ENCODE data around the gene SELENOM. TPM values are rescaled to one million over a fixed set of nuclear protein-coding genes. Genes with fewer than 3 reads are reported as not detected.
A peak's percentile ranks its signal among the peaks of the same experiment; 100 is the strongest.

The SELENOM gene
- total RNA-seq, 4 donors from 2014 or later = 31.4 to 89.1 (median 43.7) TPM

- Histone ChIP-seq H3K4me3 (no peak overlapping the region), H3K27ac (no peak overlapping the region), H3K36me3 (peaks cover 0 to 87% (median 0%) of the 10 kb centered on the region in 3 donors), H3K9me3 (no peaks in the 10 kb centered on the region), H3K4me1 (peaks cover 0 to 18% (median 3%) of the 10 kb centered on the region in 4 donors), H3K27me3 (no peaks in the 10 kb centered on the region)
- DNase-seq = no peak
- no peak for TF ChIP-seq POLR2A (IDR thresholded peaks at IDR 0.05)
Measured at GRCh38 chr22:31094741-31095140, 12.6 kb downstream of the SELENOM start.

GRCh38 chr22:31094021-31094551 lies 13.3 kb downstream of the SELENOM start:
- DNase-seq = peak in 1 of 3 donors; percentile 46
- H3K4me1 ChIP-seq = peaks cover 0 to 21% (median 6%) of the 10 kb centered on the region in 4 donors

GRCh38 chr22:31093086-31093850 lies 14.1 kb downstream of the SELENOM start:
- H3K36me3 ChIP-seq = peaks cover 0 to 90% (median 0%) of the 10 kb centered on the region in 3 donors
- no peaks in the 10 kb centered on the region for H3K27me3 ChIP-seq
- H3K27ac ChIP-seq = peak overlapping the region in 2 of 4 donors; percentile 62 to 65
- peak overlapping the region in 1 of 4 donors; percentile 36 for H3K4me3 ChIP-seq
- H3K4me1 ChIP-seq = peaks cover 0 to 18% (median 8%) of the 10 kb centered on the region in 4 donors
- H3K9me3 ChIP-seq = no peaks in the 10 kb centered on the region
- DNase-seq = no peak
- TF ChIP-seq CTCF (IDR thresholded peaks at IDR 0.05) (no peak), POLR2A (IDR thresholded peaks at IDR 0.05) (no peak)

More at GRCh38 chr22:31094021-31094551, 13.3 kb downstream of the SELENOM start:
- Histone ChIP-seq H3K9me3 (no peaks in the 10 kb centered on the region), H3K27ac (peak overlapping the region in 2 of 4 donors; percentile 9 to 65), H3K27me3 (no peaks in the 10 kb centered on the region), H3K36me3 (peaks cover 0 to 87% (median 0%) of the 10 kb centered on the region in 3 donors), H3K4me3 (peak overlapping the region in 1 of 4 donors; percentile 36)
- TF ChIP-seq POLR2A (IDR thresholded peaks at IDR 0.05) = no peak
- no peak for TF ChIP-seq CTCF (IDR thresholded peaks at IDR 0.05)

GRCh38 chr22:31092161-31092560 lies 15.2 kb downstream of the SELENOM start:
- TF ChIP-seq POLR2A (IDR thresholded peaks at IDR 0.05) (no peak), CTCF (IDR thresholded peaks at IDR 0.05) (no peak)
- Histone ChIP-seq H3K4me1 (peaks cover 0 to 16% (median 6%) of the 10 kb centered on the region in 4 donors), H3K4me3 (peak overlapping the region in 1 of 4 donors; percentile 36), H3K36me3 (peaks cover 0 to 91% (median 0%) of the 10 kb centered on the region in 3 donors), H3K9me3 (no peaks in the 10 kb centered on the region), H3K27ac (peak overlapping the region in 2 of 4 donors; percentile 62 to 65), H3K27me3 (no peaks in the 10 kb centered on the region)
- DNase-seq = no peak

GRCh38 chr22:31091106-31091975 lies 16.0 kb downstream of the SELENOM start:
- Histone ChIP-seq H3K27ac (peak overlapping the region in 3 of 4 donors; percentile 62 to 65 (median 62)), H3K27me3 (no peaks in the 10 kb centered on the region), H3K4me3 (peak overlapping the region in 1 of 4 donors; percentile 36), H3K4me1 (peaks cover 0 to 20% (median 8%) of the 10 kb centered on the region in 4 donors), H3K36me3 (peaks cover 0 to 83% (median 0%) of the 10 kb centered on the region in 3 donors), H3K9me3 (no peaks in the 10 kb centered on the region)
- TF ChIP-seq CTCF (IDR thresholded peaks at IDR 0.05) (no peak), POLR2A (IDR thresholded peaks at IDR 0.05) (no peak)
- peak in 1 of 3 donors; percentile 46 for DNase-seq
